ENCODE measurements around the gene POU4F1. TPM values are rescaled to one million over a fixed set of nuclear protein-coding genes. Genes with fewer than 3 reads are reported as not detected.

Gene POU4F1
- total and polyA plus RNA-seq, 7 donors: 0.07 TPM; not detected in 6

GRCh38 chr13:78610381-78610883 lies 7.1 kb upstream of the POU4F1 start:
- no peak overlapping the region for H3K27ac ChIP-seq
- peaks cover 0 to 33% (median 25%) of the 10 kb centered on the region in 4 donors for H3K4me1 ChIP-seq
- no peak for DNase-seq
- no peak for TF ChIP-seq POLR2AphosphoS5 (IDR thresholded peaks at IDR 0.05)
- TF ChIP-seq CTCF (IDR thresholded peaks at IDR 0.05): no peak
- no peaks in the 10 kb centered on the region for H3K36me3 ChIP-seq
- H3K9me3 ChIP-seq: no peaks in the 10 kb centered on the region
- intact Hi-C loops (cut with DNase I): no loop called here
- H3K27me3 ChIP-seq: peaks cover 31 to 66% (median 50%) of the 10 kb centered on the region in 3 donors
- WGBS, 2 donors: 27 to 42% methylated on average over 4 of the region's 4 CpGs
- H3K4me3 ChIP-seq: no peak overlapping the region

GRCh38 chr13:78609464-78610205 lies 6.3 kb upstream of the POU4F1 start:
- Histone ChIP-seq H3K27me3 (peaks cover 31 to 74% (median 58%) of the 10 kb centered on the region in 3 donors), H3K36me3 (no peaks in the 10 kb centered on the region), H3K27ac (no peak overlapping the region), H3K4me3 (peak overlapping the region; percentile 25 to 53 (median 44)), H3K4me1 (peaks cover 0 to 33% (median 25%) of the 10 kb centered on the region in 4 donors), H3K9me3 (no peaks in the 10 kb centered on the region)
- TF ChIP-seq POLR2AphosphoS5 (IDR thresholded peaks at IDR 0.05) (no peak), CTCF (IDR thresholded peaks at IDR 0.05) (no peak), EP300 (IDR thresholded peaks at IDR 0.05) (no peak), POLR2A (IDR thresholded peaks at IDR 0.05) (no peak)
- DNase-seq: no peak
- intact Hi-C loops (cut with DNase I): loop anchor here (5.0 kb wide), 1 partner anchor 48 kb away; the partner anchor contains the start of gene OBI1
- WGBS, 2 donors: 10 to 11% methylated on average over 33 of the region's 33 CpGs

DNA sequence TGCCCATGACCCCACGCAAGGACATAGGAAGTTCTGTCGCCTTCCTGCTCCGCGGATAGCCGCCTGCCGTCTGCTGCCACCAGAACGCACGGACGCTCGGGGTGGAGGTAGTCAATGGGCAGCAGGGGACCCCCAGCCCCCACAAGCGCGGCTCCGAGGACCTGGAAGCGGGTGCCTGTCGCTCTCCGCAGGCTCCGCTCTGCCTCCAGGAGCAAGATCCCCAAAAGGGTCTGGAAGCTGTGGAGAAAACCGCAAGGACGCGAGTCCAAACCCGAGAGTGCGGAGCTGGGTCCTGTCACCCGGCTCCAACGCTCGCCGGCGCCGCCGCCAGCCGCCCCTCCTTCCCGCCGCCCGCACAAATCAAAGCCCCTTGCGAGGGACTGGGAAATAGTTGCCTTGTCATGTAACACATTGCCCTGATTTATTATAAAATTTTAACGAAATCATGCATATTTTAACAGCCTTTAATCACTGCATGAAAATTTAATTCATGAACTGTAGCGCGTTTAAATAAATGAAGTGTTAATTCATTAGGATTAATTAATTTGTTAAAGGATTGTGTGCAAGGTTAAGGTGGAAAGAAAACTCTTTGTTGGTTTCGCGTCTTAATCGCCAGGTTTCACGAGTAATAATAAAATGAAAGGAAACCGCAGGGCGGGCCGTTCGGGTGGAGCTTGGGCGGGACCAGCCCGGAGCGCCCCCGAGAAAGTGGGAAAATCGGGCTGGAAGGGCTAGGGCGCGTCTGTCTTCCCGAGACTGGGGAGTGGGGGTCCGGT lies 5.5 kb upstream of the POU4F1 start:
- intact Hi-C loops (cut with DNase I): loop anchor here (5.0 kb wide), 1 partner anchor 48 kb away; the partner anchor contains the start of gene OBI1
- DNase-seq: no peak
- 1 to 2% methylated on average over 54 of the region's 54 CpGs for WGBS, 2 donors

DNA sequence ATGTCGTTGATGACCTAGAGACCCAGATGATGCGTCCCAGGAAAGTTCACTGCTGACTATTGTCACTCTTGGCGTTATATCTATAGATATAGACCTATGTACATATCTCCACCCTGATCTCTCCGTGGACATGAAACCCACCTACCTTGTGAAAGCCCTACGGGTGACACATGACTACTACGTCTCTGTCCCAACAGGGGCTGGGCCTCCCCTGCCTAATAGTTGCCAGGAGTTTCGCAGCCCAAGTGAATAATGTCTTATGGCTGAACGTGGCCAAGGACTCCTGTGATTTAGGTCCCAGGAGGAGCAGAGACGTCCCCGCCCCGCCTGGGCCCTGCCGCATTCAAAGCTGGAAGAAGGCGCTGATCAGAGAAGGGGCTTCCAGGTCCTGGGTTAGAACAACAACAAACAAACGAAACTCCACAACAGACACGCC lies 4.9 kb upstream of the POU4F1 start:
- Histone ChIP-seq H3K9me3 (no peaks in the 10 kb centered on the region), H3K27ac (no peak overlapping the region), H3K4me1 (peaks cover 0 to 38% (median 31%) of the 10 kb centered on the region in 4 donors), H3K4me3 (peak overlapping the region in 3 of 4 donors; percentile 40 to 53 (median 49)), H3K36me3 (no peaks in the 10 kb centered on the region), H3K27me3 (peaks cover 41 to 88% (median 72%) of the 10 kb centered on the region in 3 donors)
- no peak for TF ChIP-seq POLR2AphosphoS5 (IDR thresholded peaks at IDR 0.05)
- TF ChIP-seq CTCF (IDR thresholded peaks at IDR 0.05): no peak
- TF ChIP-seq POLR2A (IDR thresholded peaks at IDR 0.05): no peak
- no peak for TF ChIP-seq EP300 (IDR thresholded peaks at IDR 0.05)
- WGBS, 2 donors: 10 to 12% methylated on average over 15 of the region's 15 CpGs
- DNase-seq: no peak
- intact Hi-C loops (cut with DNase I): loop anchor here (5.0 kb wide), 1 partner anchor 49 kb away; the partner anchor contains the start of gene OBI1

More for the DNA sequence above, 5.5 kb upstream of the POU4F1 start:
- Histone ChIP-seq H3K27ac (no peak overlapping the region), H3K9me3 (no peaks in the 10 kb centered on the region), H3K27me3 (peaks cover 35 to 82% (median 65%) of the 10 kb centered on the region in 3 donors), H3K4me1 (peaks cover 0 to 33% (median 25%) of the 10 kb centered on the region in 4 donors), H3K4me3 (peak overlapping the region; percentile 25 to 53 (median 44)), H3K36me3 (no peaks in the 10 kb centered on the region)
- TF ChIP-seq POLR2AphosphoS5 (IDR thresholded peaks at IDR 0.05): peak in 1 of 4 donors; percentile 36
- no peak for TF ChIP-seq POLR2A (IDR thresholded peaks at IDR 0.05)

Measured in sigmoid colon (tissue), 7 donors.